IMR-90 (cell line): ENCODE measurements around the gene VNN1. TPM values are rescaled to one million over a fixed set of nuclear protein-coding genes. Genes with fewer than 3 reads are reported as not detected.

ENCODE experiments used
- ATAC-seq: fragments of 200-7000 bp; cut with Tn5 transposase; 2 replicates; pipeline ENCODE4 v1.9.1; 2020; ENCODE audit warnings: low read depth, mild to moderate bottlenecking, moderate library complexity
- BruUV-seq: library from RNA; stranded (reverse); fragments of 400-500 nt; replicated peaks from 2 replicates; lab custom pipeline; 2021; lab: Mats Ljungman, UMichigan
- CTCF ChIA-PET: fragments of 300-600 bp; formaldehyde crosslinking; extraction: SDS; loops from one replicate; lab custom pipeline; 2021; ENCODE audit warnings: antibody characterized with exemption; lab: Yijun Ruan, JAX
- POLR2A ChIA-PET: fragments of 300-600 bp; sonication (Branson Sonifier 250); formaldehyde crosslinking; loops from one replicate; lab custom pipeline; 2022; ENCODE audit warnings: antibody characterized with exemption; ENCODE audit not compliant: unreplicated experiment; lab: Charles Lee
- DNase-seq: peaks from one replicate; pipeline ENCODE4 v3.0.0; 2013
- H2AFZ ChIP-seq: replicated peaks from 2 replicates; pipeline ENCODE3; 2013; ENCODE audit warnings: low read length, mild to moderate bottlenecking; ENCODE audit not compliant: poor library complexity
- H2AK5ac ChIP-seq: 2 replicates; pipeline ENCODE4 v1.6.1; 2013; ENCODE audit warnings: low read depth, low read length, inconsistent platforms
- H2AK9ac ChIP-seq: replicated peaks from 2 replicates; pipeline ENCODE3; 2013; ENCODE audit warnings: mild to moderate bottlenecking, low read depth, low read length, moderate library complexity; ENCODE audit not compliant: poor library complexity
- H2BK120ac ChIP-seq: 2 replicates; pipeline ENCODE4 v1.6.1; 2013; ENCODE audit warnings: low read depth, low read length, inconsistent platforms
- H2BK15ac ChIP-seq: 3 replicates; pipeline ENCODE4 v1.6.1; 2013; ENCODE audit warnings: low read depth, low read length, inconsistent platforms
- H2BK20ac ChIP-seq: 2 replicates; pipeline ENCODE4 v1.6.1; 2013; ENCODE audit warnings: low read depth, mild to moderate bottlenecking, inconsistent platforms, low read length, moderate library complexity
- H2BK5ac ChIP-seq: 2 replicates; pipeline ENCODE4 v1.6.1; 2013; ENCODE audit warnings: mild to moderate bottlenecking, low read depth, low read length, inconsistent platforms; ENCODE audit not compliant: poor library complexity, severe bottlenecking
- H3K14ac ChIP-seq: replicated peaks from 2 replicates; pipeline ENCODE4 v1.6.1; 2013; ENCODE audit warnings: low read depth, low read length, inconsistent platforms
- H3K18ac ChIP-seq: 2 replicates; pipeline ENCODE4 v1.6.1; 2013; ENCODE audit warnings: low read depth, low read length, control low read depth
- H3K23ac ChIP-seq: 2 replicates; pipeline ENCODE4 v1.6.1; 2013; ENCODE audit warnings: low read depth, low read length, inconsistent platforms
- H3K27ac ChIP-seq: 2 replicates; pipeline ENCODE4 v1.5.1; 2013; ENCODE audit warnings: mild to moderate bottlenecking, control low read depth, low read length; ENCODE audit not compliant: insufficient read depth
- H3K27me3 ChIP-seq: 2 replicates; pipeline ENCODE4 v1.6.1; 2013; ENCODE audit warnings: low read length; ENCODE audit not compliant: control insufficient read depth, insufficient read depth
- H3K36me3 ChIP-seq: 2 replicates; pipeline ENCODE4 v1.6.1; 2013; ENCODE audit warnings: low read length, mixed read lengths; ENCODE audit not compliant: control insufficient read depth, insufficient read depth
- H3K4ac ChIP-seq: 2 replicates; pipeline ENCODE4 v1.6.1; 2013; ENCODE audit warnings: low read depth, low read length, inconsistent platforms
- H3K4me1 ChIP-seq: 2 replicates; pipeline ENCODE4 v1.6.1; 2013; ENCODE audit warnings: low read length, mixed read lengths; ENCODE audit not compliant: control insufficient read depth, insufficient read depth
- H3K4me2 ChIP-seq: 2 replicates; pipeline ENCODE4 v1.6.1; 2013; ENCODE audit warnings: low read depth, mild to moderate bottlenecking, control low read depth, low read length, moderate library complexity
- H3K4me3 ChIP-seq: 2 replicates; pipeline ENCODE4 v1.5.1; 2013; ENCODE audit warnings: low read depth, mild to moderate bottlenecking, control low read depth, low read length, moderate library complexity; ENCODE audit not compliant: insufficient read depth
- H3K56ac ChIP-seq: 2 replicates; pipeline ENCODE4 v1.6.1; 2013; ENCODE audit warnings: low read length, inconsistent platforms; ENCODE audit not compliant: insufficient read depth; ENCODE audit errors: extremely low read depth
- H3K79me1 ChIP-seq, 2 experiments: 2 replicates each; pipeline ENCODE4 v1.6.1; 2013; ENCODE audit warnings: low read length in 2 of 2, inconsistent platforms in 1 of 2, low read depth in 1 of 2
- H3K9ac ChIP-seq: 2 replicates; pipeline ENCODE4 v1.6.1; 2013; ENCODE audit warnings: low read depth, low read length, control low read depth
- H3K9me1 ChIP-seq: 2 replicates; pipeline ENCODE4 v1.6.1; 2013; ENCODE audit warnings: low read length, inconsistent platforms; ENCODE audit not compliant: insufficient read depth
- H3K9me3 ChIP-seq: 2 replicates; pipeline ENCODE4 v1.6.1; 2013; ENCODE audit warnings: low read length; ENCODE audit not compliant: control insufficient read depth, insufficient read depth
- H4K20me1 ChIP-seq: 2 replicates; pipeline ENCODE4 v1.6.1; 2013; ENCODE audit warnings: low read length, inconsistent platforms; ENCODE audit not compliant: insufficient read depth
- H4K5ac ChIP-seq: 2 replicates; pipeline ENCODE4 v1.6.1; 2013; ENCODE audit warnings: mild to moderate bottlenecking, low read depth, low read length, control low read depth
- H4K8ac ChIP-seq, 2 experiments: 2 replicates each; pipeline ENCODE4 v1.6.1; 2013; ENCODE audit warnings: low read depth in 2 of 2, low read length in 2 of 2, control low read depth in 1 of 2, inconsistent platforms in 1 of 2
- H4K91ac ChIP-seq: 2 replicates; pipeline ENCODE4 v1.6.1; 2013; ENCODE audit warnings: low read depth, low read length, inconsistent platforms; ENCODE audit not compliant: insufficient read depth
- CEBPB ChIP-seq: IDR thresholded peaks from 2 replicates; pipeline ENCODE4 v1.6.1; 2012; ENCODE audit warnings: low read depth, low read length, improper control_type of control experiment
- CTCF ChIP-seq: conservative IDR thresholded peaks from 2 replicates; pipeline ENCODE4 v1.5.1; 2012; ENCODE audit warnings: mild to moderate bottlenecking, low read depth, low read length, improper control_type of control experiment
- MAFK ChIP-seq: IDR thresholded peaks from 2 replicates; pipeline ENCODE4 v1.6.1; 2012; ENCODE audit warnings: low read depth, low read length, improper control_type of control experiment
- MAZ ChIP-seq: IDR thresholded peaks from 2 replicates; pipeline ENCODE4 v1.6.1; 2012; ENCODE audit warnings: low read depth, mild to moderate bottlenecking, low read length, improper control_type of control experiment, moderate library complexity, borderline replicate concordance
- RFX5 ChIP-seq: IDR thresholded peaks from 2 replicates; pipeline ENCODE4 v1.8.0; 2012; ENCODE audit warnings: low read depth, mild to moderate bottlenecking, low read length, moderate library complexity
- WGBS, 2 experiments: methylation state at CpG; one replicate each; pipeline versions ENCODE4 v1.1.5 to v1.1.7; 2013; ENCODE audit warnings: missing lambda C conversion rate in 2 of 2; ENCODE audit not compliant: insufficient read length in 1 of 2; ENCODE audit errors: extremely low coverage in 2 of 2; 5-methylcytosine and 5-hydroxymethylcytosine counted together
- dilution Hi-C: fragments of 300-500 bp; cut with HindIII; formaldehyde crosslinking; loops from one replicate; pipeline ENCODE4 v1.14.3; 2018; ENCODE audit warnings: low sequenced_read_pairs; ENCODE audit not compliant: unreplicated experiment
- in situ Hi-C: fragments of 300-500 bp; cut with MboI; formaldehyde crosslinking; loops from 3 replicates; pipeline ENCODE4 v1.14.3; 2019; ENCODE audit warnings: low sequenced_read_pairs, inconsistent platforms, mixed read lengths
- intact Hi-C: fragments of 100-400 bp; cut with micrococcal nuclease; formaldehyde crosslinking; loops from 2 replicates; pipeline ENCODE4 v1.10.0; 2022
- polyA plus RNA-seq, 3 experiments: library from polyadenylated mRNA; depleted of rRNA; stranded (reverse); fragments of >200 nt; gene quantifications; 2 replicates each; pipeline ENCODE4 v1.2.3, GENCODE V29; 2012; ENCODE audit warnings: low replicate concordance in 1 of 3
- total RNA-seq: library from RNA; depleted of rRNA; stranded (reverse); fragments of >200 nt; gene quantifications from 2 replicates; pipeline ENCODE4 v1.2.3, GENCODE V29; 2012
- TF ChIP-seq, protein P1 (sequence below): fragments of 150-350 bp; IDR thresholded peaks from 2 replicates; pipeline ENCODE4 v1.6.1; 2017; ENCODE audit warnings: mild to moderate bottlenecking, antibody characterized with exemption, low read length, low read depth

Gene VNN1
- total and polyA plus RNA-seq, 2 of the 4 experiments (the other 2 are of a cell fraction), result 0.07 TPM; not detected in 1

GRCh38 chr6:132675002-132675401, 38.9 kb downstream of the VNN1 start:
- no peak for ATAC-seq
- BruUV-seq, result no TSS peak
- Histone ChIP-seq H3K4me1 (no peaks in the 10 kb centered on the region), H4K5ac (no peak overlapping the region), H4K8ac (no peak overlapping the region), H3K4me2 (no peak overlapping the region), H3K27me3 (peaks cover 3% of the 10 kb centered on the region; the same call in 1 of the 2 replicates), H2BK120ac (no peak overlapping the region), H3K9me3 (no peaks in the 10 kb centered on the region), H3K79me1 (no peaks in the 10 kb centered on the region), H2BK5ac (no peak overlapping the region), H3K18ac (no peak overlapping the region), H4K91ac (no peak overlapping the region), H3K23ac (no peak overlapping the region), H3K9me1 (no peaks in the 10 kb centered on the region), H2AK5ac (no peak overlapping the region), H3K9ac (no peak overlapping the region), H3K14ac (no peak overlapping the region), H2AFZ (no peak overlapping the region), H4K20me1 (no peaks in the 10 kb centered on the region), H3K4me3 (no peak overlapping the region), H2BK20ac (no peak overlapping the region), H2BK15ac (no peak overlapping the region), H2AK9ac (no peak overlapping the region), H3K56ac (no peak overlapping the region), H3K27ac (no peak overlapping the region), H3K4ac (no peak overlapping the region), H3K36me3 (no peaks in the 10 kb centered on the region)
- 68% methylated on average over 2 of the region's 3 CpGs; no CpG with 5 or more reads in 1 of the 2 experiments for WGBS, 2 experiments
- CTCF ChIA-PET, result no interaction called here
- intact Hi-C loops (no loop called here), in situ Hi-C loops (no loop called here), dilution Hi-C loops (no loop called here)
- TF ChIP-seq, protein P1, sequence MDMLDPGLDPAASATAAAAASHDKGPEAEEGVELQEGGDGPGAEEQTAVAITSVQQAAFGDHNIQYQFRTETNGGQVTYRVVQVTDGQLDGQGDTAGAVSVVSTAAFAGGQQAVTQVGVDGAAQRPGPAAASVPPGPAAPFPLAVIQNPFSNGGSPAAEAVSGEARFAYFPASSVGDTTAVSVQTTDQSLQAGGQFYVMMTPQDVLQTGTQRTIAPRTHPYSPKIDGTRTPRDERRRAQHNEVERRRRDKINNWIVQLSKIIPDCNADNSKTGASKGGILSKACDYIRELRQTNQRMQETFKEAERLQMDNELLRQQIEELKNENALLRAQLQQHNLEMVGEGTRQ, result no peak
- TF ChIP-seq RFX5 (no peak), MAFK (no peak), CEBPB (no peak), MAZ (no peak), CTCF (no peak)
- POLR2A ChIA-PET, result interaction anchor here (0.8 kb wide), 1 partner anchor 124 kb away, joined by 3 read pairs; the partner anchor contains the start of gene SLC18B1
- DNase-seq, result no peak
